K562 (cell line): ENCODE results near the gene AGL. TPM values are rescaled to one million over a fixed set of nuclear protein-coding genes. Genes with fewer than 3 reads are reported as not detected.

ENCODE experiments used
- BRD9 ChIP-seq: fragments of 450-650 bp; IDR thresholded peaks from 2 replicates; pipeline ENCODE4 v1.6.1; 2018; ENCODE audit warnings: low read depth; ENCODE audit not compliant: partially characterized antibody
- CHD2 ChIP-seq: IDR thresholded peaks from 2 replicates; pipeline ENCODE4 v1.6.1; 2011; ENCODE audit warnings: low read depth, low read length
- CREB3 ChIP-seq: fragments of 450-650 bp; conservative IDR thresholded peaks from 2 replicates; pipeline ENCODE4 v1.6.1; 2016; ENCODE audit warnings: missing genetic modification characterization, low read depth, mild to moderate bottlenecking, missing compliant biosample characterization, moderate library complexity
- CREBBP ChIP-seq: IDR thresholded peaks from one replicate; pipeline ENCODE4 v1.6.1; 2012; ENCODE audit warnings: low read depth, mild to moderate bottlenecking, control low read depth, inconsistent platforms, low read length
- DDX20 ChIP-seq: fragments of 450-650 bp; IDR thresholded peaks from 2 replicates; pipeline ENCODE4 v1.6.1; 2016; ENCODE audit warnings: missing genetic modification characterization, low read depth, mild to moderate bottlenecking, missing compliant biosample characterization, moderate library complexity
- KDM5B ChIP-seq: fragments of 200-600 bp; sonication (generic); IDR thresholded peaks from 2 replicates; pipeline ENCODE4 v1.6.1; 2012; ENCODE audit warnings: low read depth, mild to moderate bottlenecking, moderate library complexity, low read length, control low read depth, inconsistent platforms; ENCODE audit not compliant: insufficient replicate concordance
- NCOA4 ChIP-seq: fragments of 450-650 bp; IDR thresholded peaks from 2 replicates; pipeline ENCODE4 v1.6.1; 2018; ENCODE audit warnings: mild to moderate bottlenecking; ENCODE audit not compliant: partially characterized antibody
- RERE ChIP-seq: sonication (generic); formaldehyde crosslinking; IDR thresholded peaks from 2 replicates; pipeline ENCODE4 v1.8.0; 2023; ENCODE audit warnings: missing genetic modification reagents, mild to moderate bottlenecking, borderline replicate concordance
- SP2 ChIP-seq: IDR thresholded peaks from 2 replicates; pipeline ENCODE4 v1.6.1; 2011; ENCODE audit warnings: mild to moderate bottlenecking, low read depth, low read length, moderate library complexity; ENCODE audit not compliant: poor library complexity, severe bottlenecking; ENCODE audit errors: extremely low read depth
- THAP7 ChIP-seq: fragments of 250-450 bp; sonication (Bioruptor Pico); IDR thresholded peaks from 2 replicates; pipeline ENCODE4 v1.5.0; 2021
- ZFP1 ChIP-seq: fragments of 450-650 bp; formaldehyde crosslinking; IDR thresholded peaks from 2 replicates; pipeline ENCODE4 v1.4.0; 2020; ENCODE audit warnings: mild to moderate bottlenecking, mixed read lengths
- ZNF12 ChIP-seq: sonication (generic); formaldehyde crosslinking; IDR thresholded peaks from 2 replicates; pipeline ENCODE4 v1.4.0; 2020; ENCODE audit warnings: mild to moderate bottlenecking, missing genetic modification reagents
- ZNF140 ChIP-seq: fragments of 250-450 bp; sonication (Bioruptor Pico); IDR thresholded peaks from 2 replicates; pipeline ENCODE4 v1.8.0; 2021; ENCODE audit warnings: moderate library complexity, mild to moderate bottlenecking, inconsistent platforms
- ZNF175 ChIP-seq: fragments of 200-800 bp; sonication (Bioruptor generic); IDR thresholded peaks from 2 replicates; pipeline ENCODE4 v1.6.1; 2016; ENCODE audit warnings: low read depth, mild to moderate bottlenecking, missing genetic modification characterization, missing compliant biosample characterization
- ZNF780A ChIP-seq: fragments of 250-450 bp; sonication (Bioruptor Pico); IDR thresholded peaks from 2 replicates; pipeline ENCODE4 v1.5.0; 2021; ENCODE audit warnings: mild to moderate bottlenecking
- polyA plus RNA-seq, 8 experiments: library from polyadenylated mRNA; depleted of rRNA in 4 of 8; stranded (reverse) in 5 of 8; unstranded in 3 of 8; fragments of >200 nt; fragmentation: Nextera tagmentation in 2 of 8; fragmentation: Illumina TruSeq in 1 of 8; extraction: Ambion mirVana in 2 of 8; extraction: Trizol in 1 of 8; gene quantifications; 2 replicates each; pipeline versions ENCODE4 v1.2.1 to v1.2.3, GENCODE V29; 2011 to 2014; ENCODE audit warnings: inconsistent platforms in 1 of 8, missing spikeins in 1 of 8
- total RNA-seq, 7 experiments: library from RNA; depleted of rRNA in 6 of 7; stranded (reverse); fragments of >200 nt in 6 of 7; fragmentation: Illumina TruSeq in 2 of 7; extraction: Trizol in 2 of 7; gene quantifications; 2 replicates each; pipeline versions ENCODE4 v1.2.1 to v1.2.3, GENCODE V29; 2011 to 2021; ENCODE audit warnings: low replicate concordance in 1 of 7
- TF ChIP-seq, protein P1 (sequence below), 2 experiments: IDR thresholded peaks; 2 replicates each; pipeline ENCODE4 v1.6.1; 2011; ENCODE audit warnings: borderline replicate concordance in 1 of 2, control low read depth in 1 of 2, low read depth in 1 of 2, low read length in 1 of 2, mild to moderate bottlenecking in 1 of 2, mixed read lengths in 1 of 2, moderate library complexity in 1 of 2; ENCODE audit not compliant: insufficient read depth in 1 of 2, insufficient read length in 1 of 2, poor library complexity in 1 of 2, severe bottlenecking in 1 of 2; ENCODE audit errors: extremely low read depth in 1 of 2

The AGL gene
- total and polyA plus RNA-seq, 9 of the 15 experiments (the other 6 are each of a cell fraction or from before 2014, with no cell fraction given), result 6.3 to 20.4 (median 12.4) TPM

DNA sequence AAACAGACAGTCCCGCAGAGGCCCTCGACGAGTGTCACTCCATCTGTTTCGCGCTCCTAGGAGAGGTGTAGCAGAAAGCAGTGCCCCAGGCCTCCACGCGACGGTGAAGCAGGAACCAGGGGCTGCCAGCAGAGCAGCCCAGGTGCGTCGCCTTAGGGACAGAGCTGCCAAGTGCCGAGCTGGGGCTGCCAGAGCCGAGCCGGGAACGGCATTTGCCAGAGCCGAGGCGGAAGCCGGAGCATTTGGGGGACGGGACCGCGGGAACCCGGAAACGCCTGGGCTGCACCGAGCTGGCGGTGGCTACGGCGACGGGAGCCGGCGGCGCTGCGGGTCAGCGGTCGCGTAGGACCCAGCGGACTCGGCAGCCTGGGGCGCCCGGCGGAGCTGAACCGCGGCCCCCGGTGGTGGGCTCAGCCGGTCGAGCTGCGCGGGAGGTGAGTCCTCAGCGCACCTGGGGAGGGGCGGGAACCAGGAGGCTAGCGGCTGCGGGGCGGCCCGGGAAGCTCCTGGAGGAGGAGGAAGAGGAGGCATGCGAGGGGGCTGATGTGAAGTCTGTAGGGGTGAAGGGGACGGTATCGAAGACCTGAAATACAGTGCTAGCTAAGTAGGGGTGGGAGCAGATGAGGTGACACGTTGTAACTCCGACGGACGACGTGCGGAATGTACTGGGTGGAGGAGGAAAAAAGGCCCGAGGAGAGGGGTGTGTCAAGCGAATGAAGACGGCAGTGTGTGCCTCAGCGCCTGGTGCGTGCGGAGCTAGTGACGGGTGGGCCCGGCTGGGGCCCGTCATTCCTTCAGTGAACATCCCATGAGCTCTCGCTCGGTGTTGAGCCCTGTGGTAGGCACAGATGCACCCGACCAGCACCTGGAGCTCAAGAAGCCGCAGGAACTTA, 119.8 kb downstream of the AGL start, which contains the start of gene SLC35A3 (continued):
- TF ChIP-seq CREBBP, result no peak
- TF ChIP-seq ZFP1 (CRISPR knock-in tag), result no peak
- TF ChIP-seq ZNF780A, result no peak
- TF ChIP-seq CREB3 (tag), result no peak
- peak; percentile 82 for TF ChIP-seq KDM5B
- 0 out of 2 replicates have a peak, but pooled peaks have one; percentile 42 for TF ChIP-seq CHD2
- TF ChIP-seq, protein P1, sequence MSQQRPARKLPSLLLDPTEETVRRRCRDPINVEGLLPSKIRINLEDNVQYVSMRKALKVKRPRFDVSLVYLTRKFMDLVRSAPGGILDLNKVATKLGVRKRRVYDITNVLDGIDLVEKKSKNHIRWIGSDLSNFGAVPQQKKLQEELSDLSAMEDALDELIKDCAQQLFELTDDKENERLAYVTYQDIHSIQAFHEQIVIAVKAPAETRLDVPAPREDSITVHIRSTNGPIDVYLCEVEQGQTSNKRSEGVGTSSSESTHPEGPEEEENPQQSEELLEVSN (IDR thresholded peaks at IDR 0.05; ENCODE audit: borderline replicate concordance in 1 of 2, extremely low read depth in 1 of 2, insufficient read depth in 1 of 2, insufficient read length in 1 of 2, low read depth in 1 of 2, low read length in 1 of 2, poor library complexity in 1 of 2, severe bottlenecking in 1 of 2), result peak; percentile 70 to 77
- TF ChIP-seq THAP7, result peak; percentile 87; the same call in 1 of the 2 replicates
- TF ChIP-seq DDX20 (tag), result no peak
- no peak for TF ChIP-seq RERE
- TF ChIP-seq ZNF175 (CRISPR knock-in tag), result no peak
- no peak for TF ChIP-seq NCOA4
- TF ChIP-seq ZNF12, result peak; percentile 51; the same call in 1 of the 2 replicates
- TF ChIP-seq SP2, result no peak
- TF ChIP-seq ZNF140, result no peak
- no peak for TF ChIP-seq BRD9
